ENCODE data around the gene REV1. TPM values are rescaled to one million over a fixed set of nuclear protein-coding genes. Genes with fewer than 3 reads are reported as not detected.
"Not testable (repeated sequence)": the region's sequence is repeated elsewhere in the genome, so short reads cannot be mapped to it uniquely, and the experiment has no call there.

REV1 gene
- total RNA-seq, 1 experiment from 2014 or later: 38.6 TPM

DNA sequence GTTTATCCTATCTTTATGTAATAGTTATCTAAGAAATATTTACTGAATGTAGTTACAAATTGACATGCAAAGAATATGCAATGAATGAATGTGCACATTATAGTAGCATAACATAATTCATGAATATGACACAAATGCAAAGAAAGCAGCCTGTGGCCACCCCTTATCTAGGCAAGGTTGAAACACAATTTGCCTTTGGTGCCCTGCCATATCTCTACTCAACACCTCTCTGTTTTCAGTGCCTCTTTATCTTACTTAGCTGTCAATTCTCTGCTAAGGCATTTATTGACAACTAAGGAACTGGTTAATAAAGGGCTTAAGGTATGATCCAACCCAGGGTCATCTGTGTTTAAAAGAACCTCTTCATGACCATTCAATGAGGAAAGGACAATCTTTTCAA, 18.9 kb downstream of the REV1 start:
- Mint-ChIP-seq H3K9me3 (ENCODE audit: unreplicated experiment) (no peaks in the 10 kb centered on the region), H3K27ac (ENCODE audit: low read depth, unreplicated experiment) (peak overlapping the region; percentile 73), H3K27me3 (ENCODE audit: insufficient read depth, unreplicated experiment) (no peaks in the 10 kb centered on the region), H3K4me1 (ENCODE audit: insufficient read depth, unreplicated experiment) (peaks cover 33% of the 10 kb centered on the region), H3K4me3 (ENCODE audit: unreplicated experiment) (no peak overlapping the region), H3K36me3 (ENCODE audit: insufficient read depth, unreplicated experiment) (peaks cover 7% of the 10 kb centered on the region)
- intact Hi-C loops (cut with micrococcal nuclease): no loop called here
- DNase-seq (ENCODE audit: unreplicated experiment): no peak
- no TSS peak for BruUV-seq (replicated peaks)
- CTCF ChIA-PET: interaction anchor here (0.6 to 1.1 kb wide), 3 partner anchors 29 to 1051 kb away, joined by 3 read pairs; no protein-coding TSS in a partner anchor
- POLR2A ChIA-PET: interaction anchor here (0.7 to 2.5 kb wide), 5 partner anchors 14 to 341 kb away, joined by 3 to 15 read pairs (median 3); partner anchors contain the start of genes EIF5B and TXNDC9
- TF ChIP-seq, protein P1, sequence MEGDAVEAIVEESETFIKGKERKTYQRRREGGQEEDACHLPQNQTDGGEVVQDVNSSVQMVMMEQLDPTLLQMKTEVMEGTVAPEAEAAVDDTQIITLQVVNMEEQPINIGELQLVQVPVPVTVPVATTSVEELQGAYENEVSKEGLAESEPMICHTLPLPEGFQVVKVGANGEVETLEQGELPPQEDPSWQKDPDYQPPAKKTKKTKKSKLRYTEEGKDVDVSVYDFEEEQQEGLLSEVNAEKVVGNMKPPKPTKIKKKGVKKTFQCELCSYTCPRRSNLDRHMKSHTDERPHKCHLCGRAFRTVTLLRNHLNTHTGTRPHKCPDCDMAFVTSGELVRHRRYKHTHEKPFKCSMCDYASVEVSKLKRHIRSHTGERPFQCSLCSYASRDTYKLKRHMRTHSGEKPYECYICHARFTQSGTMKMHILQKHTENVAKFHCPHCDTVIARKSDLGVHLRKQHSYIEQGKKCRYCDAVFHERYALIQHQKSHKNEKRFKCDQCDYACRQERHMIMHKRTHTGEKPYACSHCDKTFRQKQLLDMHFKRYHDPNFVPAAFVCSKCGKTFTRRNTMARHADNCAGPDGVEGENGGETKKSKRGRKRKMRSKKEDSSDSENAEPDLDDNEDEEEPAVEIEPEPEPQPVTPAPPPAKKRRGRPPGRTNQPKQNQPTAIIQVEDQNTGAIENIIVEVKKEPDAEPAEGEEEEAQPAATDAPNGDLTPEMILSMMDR (IDR thresholded peaks at IDR 0.05; ENCODE audit: unreplicated experiment): no peak

DNA sequence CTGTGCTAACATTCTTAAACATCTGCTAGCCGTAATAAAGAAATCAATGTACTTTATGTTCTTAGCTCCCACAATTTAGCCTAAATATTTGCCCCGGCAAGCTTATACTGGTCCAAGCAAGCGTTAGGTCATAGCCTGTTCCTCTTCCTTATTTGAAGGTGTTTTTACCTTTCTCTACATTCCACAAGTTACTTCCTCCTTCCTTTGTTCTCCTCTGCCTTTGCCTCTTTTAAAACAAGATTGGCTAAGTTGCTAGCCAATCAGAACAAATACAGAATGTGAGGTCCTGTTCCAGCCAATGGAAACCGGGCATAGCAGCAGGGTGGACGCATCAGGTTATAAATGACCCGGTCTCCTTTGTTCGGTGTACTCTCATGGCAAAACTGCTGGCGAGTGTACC, 19.4 kb downstream of the REV1 start:
- H3K36me3 Mint-ChIP-seq (ENCODE audit: insufficient read depth, unreplicated experiment); BruUV-seq (replicated peaks); DNase-seq (ENCODE audit: unreplicated experiment); H3K4me3 Mint-ChIP-seq (ENCODE audit: unreplicated experiment); H3K27ac Mint-ChIP-seq (ENCODE audit: low read depth, unreplicated experiment); intact Hi-C loops (cut with micrococcal nuclease); CTCF ChIA-PET; H3K27me3 Mint-ChIP-seq (ENCODE audit: insufficient read depth, unreplicated experiment); POLR2A ChIA-PET; H3K9me3 Mint-ChIP-seq (ENCODE audit: unreplicated experiment): not testable (repeated sequence)
- H3K4me1 Mint-ChIP-seq (ENCODE audit: insufficient read depth, unreplicated experiment): peaks cover 33% of the 10 kb centered on the region

DNA sequence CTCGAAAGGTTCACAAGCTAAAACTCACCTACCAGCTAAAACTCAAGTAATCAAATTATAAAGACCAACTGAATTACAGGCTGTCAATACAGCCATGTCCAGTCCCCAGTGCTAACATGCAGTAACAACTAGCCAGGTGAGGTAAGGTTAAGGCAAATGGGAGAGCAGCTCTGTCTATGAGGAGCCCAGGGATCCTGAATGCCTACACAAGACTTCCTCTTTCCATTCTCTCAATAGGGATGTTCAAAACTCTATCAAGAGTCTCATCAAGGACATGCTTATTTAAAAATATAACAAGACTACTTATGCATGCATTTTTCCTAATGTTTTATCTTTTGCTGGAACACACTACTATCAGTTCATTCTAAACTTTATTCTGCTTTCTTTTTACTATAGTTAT, 20.4 kb downstream of the REV1 start:
- ChIA-PET CTCF (no interaction called here), POLR2A (no interaction called here)
- no peaks in the 10 kb centered on the region for H3K27me3 Mint-ChIP-seq (ENCODE audit: insufficient read depth, unreplicated experiment)
- no TSS peak for BruUV-seq (replicated peaks)
- intact Hi-C loops (cut with micrococcal nuclease): no loop called here
- TF ChIP-seq, protein P1 (IDR thresholded peaks at IDR 0.05; ENCODE audit: unreplicated experiment): no peak
- H3K4me1 Mint-ChIP-seq (ENCODE audit: insufficient read depth, unreplicated experiment): peaks cover 23% of the 10 kb centered on the region
- no peak overlapping the region for H3K4me3 Mint-ChIP-seq (ENCODE audit: unreplicated experiment)
- DNase-seq (ENCODE audit: unreplicated experiment): no peak
- peaks cover 7% of the 10 kb centered on the region for H3K36me3 Mint-ChIP-seq (ENCODE audit: insufficient read depth, unreplicated experiment)
- no peaks in the 10 kb centered on the region for H3K9me3 Mint-ChIP-seq (ENCODE audit: unreplicated experiment)
- H3K27ac Mint-ChIP-seq (ENCODE audit: low read depth, unreplicated experiment): no peak overlapping the region

DNA sequence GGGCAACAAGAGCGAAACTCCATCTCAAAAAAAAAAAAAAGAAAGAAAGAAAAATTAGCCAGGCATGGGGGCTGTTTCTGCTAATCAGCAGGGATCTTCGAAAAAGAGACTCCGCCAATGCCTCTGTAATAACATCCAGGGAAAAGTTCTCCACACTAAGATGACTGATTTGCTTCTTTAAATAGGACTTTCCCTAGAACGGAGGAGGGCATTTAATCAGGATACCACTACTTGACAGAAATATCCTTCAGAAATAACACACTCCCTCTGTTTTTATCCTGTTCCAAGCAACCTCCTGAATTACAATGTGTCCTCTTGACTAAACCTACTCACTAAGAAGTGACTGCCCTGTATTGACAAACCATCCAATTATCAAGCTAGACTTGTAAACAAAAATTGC, 21.7 kb downstream of the REV1 start:
- no peak for DNase-seq (ENCODE audit: unreplicated experiment)
- H3K4me1 Mint-ChIP-seq (ENCODE audit: insufficient read depth, unreplicated experiment): peaks cover 17% of the 10 kb centered on the region
- TF ChIP-seq, protein P1 (IDR thresholded peaks at IDR 0.05; ENCODE audit: unreplicated experiment): no peak
- H3K9me3 Mint-ChIP-seq (ENCODE audit: unreplicated experiment): no peaks in the 10 kb centered on the region
- no TSS peak for BruUV-seq (replicated peaks)
- intact Hi-C loops (cut with micrococcal nuclease): no loop called here
- ChIA-PET CTCF (no interaction called here), POLR2A (interaction anchor here (0.7 kb wide), 1 partner anchor 313 kb away, joined by 3 read pairs; the partner anchor contains the start of genes LIPT1 and TSGA10)
- no peaks in the 10 kb centered on the region for H3K27me3 Mint-ChIP-seq (ENCODE audit: insufficient read depth, unreplicated experiment)
- no peak overlapping the region for H3K27ac Mint-ChIP-seq (ENCODE audit: low read depth, unreplicated experiment)
- no peak overlapping the region for H3K4me3 Mint-ChIP-seq (ENCODE audit: unreplicated experiment)
- peaks cover 7% of the 10 kb centered on the region for H3K36me3 Mint-ChIP-seq (ENCODE audit: insufficient read depth, unreplicated experiment)

DNA sequence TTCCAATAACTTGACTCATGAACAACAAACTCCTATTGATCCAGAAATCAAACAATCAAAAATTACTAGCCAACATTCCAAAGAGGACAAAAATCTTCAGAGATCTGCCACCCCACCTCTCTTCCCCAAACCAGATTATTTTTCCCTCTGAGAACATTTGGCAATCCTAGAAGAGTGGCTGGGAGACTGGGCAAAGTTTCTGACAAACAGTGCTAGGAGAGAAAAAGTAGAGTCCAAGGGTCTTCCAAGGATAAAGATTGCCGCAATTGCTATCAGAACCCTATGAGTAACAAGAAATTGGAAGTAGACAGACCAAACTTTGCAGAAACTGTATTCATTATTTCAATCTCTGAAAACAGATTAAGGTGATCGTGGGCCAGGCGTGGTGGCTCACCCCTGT, 22.4 kb downstream of the REV1 start:
- DNase-seq (ENCODE audit: unreplicated experiment): no peak
- Mint-ChIP-seq H3K27ac (ENCODE audit: low read depth, unreplicated experiment) (no peak overlapping the region), H3K36me3 (ENCODE audit: insufficient read depth, unreplicated experiment) (peaks cover 5% of the 10 kb centered on the region), H3K27me3 (ENCODE audit: insufficient read depth, unreplicated experiment) (no peaks in the 10 kb centered on the region), H3K4me1 (ENCODE audit: insufficient read depth, unreplicated experiment) (peaks cover 13% of the 10 kb centered on the region), H3K4me3 (ENCODE audit: unreplicated experiment) (no peak overlapping the region), H3K9me3 (ENCODE audit: unreplicated experiment) (no peaks in the 10 kb centered on the region)
- no TSS peak for BruUV-seq (replicated peaks)
- ChIA-PET POLR2A (no interaction called here), CTCF (interaction anchor here (0.6 kb wide), 1 partner anchor 13 kb away, joined by 3 read pairs; no protein-coding TSS in a partner anchor)
- intact Hi-C loops (cut with micrococcal nuclease): no loop called here
- TF ChIP-seq, protein P1 (IDR thresholded peaks at IDR 0.05; ENCODE audit: unreplicated experiment): no peak
